HG03558 (cell line): ENCODE measurements around the gene SECISBP2L.

Source experiments
- ATAC-seq: cut with Tn5 transposase; IDR thresholded peaks from one replicate; pipeline ENCODE4 v1.9.1; 2021; ENCODE audit warnings: moderate number of reproducible peaks; ENCODE audit not compliant: unreplicated experiment; ENCODE audit errors: extremely low read depth

SECISBP2L gene

DNA sequence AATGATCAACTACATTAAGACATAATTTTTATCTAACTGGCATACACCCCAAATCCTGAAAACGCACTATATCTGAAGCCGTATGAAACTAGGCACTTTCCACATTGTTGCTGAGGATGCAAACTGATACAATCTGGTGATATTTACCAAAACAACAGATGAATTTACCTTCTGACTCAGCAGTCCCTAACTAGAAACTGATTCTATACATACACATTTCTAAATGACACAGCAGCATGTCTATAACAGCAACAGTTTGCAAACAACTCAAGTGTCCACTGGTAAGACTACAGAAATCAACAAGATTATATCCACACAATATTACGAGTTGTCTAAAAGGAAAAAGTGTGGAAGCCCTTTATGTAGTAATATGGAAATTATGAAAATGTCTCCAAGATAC is 22.9 kb downstream of the SECISBP2L start:
- ATAC-seq: peak; percentile 48

GRCh38 chr15:49015896-49016295 is 30.4 kb downstream of the SECISBP2L start:
- no peak for ATAC-seq

- no peak for ATAC-seq
Measured at GRCh38 chr15:48999314-48999713, 46.9 kb downstream of the SECISBP2L start.

GRCh38 chr15:48996276-48996675 is 50.0 kb downstream of the SECISBP2L start:
- no peak for ATAC-seq

- ATAC-seq: no peak
Measured at GRCh38 chr15:48993380-48993779, 52.9 kb downstream of the SECISBP2L start.

- ATAC-seq: no peak
Measured at GRCh38 chr15:48992545-48992944, 53.7 kb downstream of the SECISBP2L start.

GRCh38 chr15:48992096-48992495 is 54.1 kb downstream of the SECISBP2L start:
- ATAC-seq: no peak

DNA sequence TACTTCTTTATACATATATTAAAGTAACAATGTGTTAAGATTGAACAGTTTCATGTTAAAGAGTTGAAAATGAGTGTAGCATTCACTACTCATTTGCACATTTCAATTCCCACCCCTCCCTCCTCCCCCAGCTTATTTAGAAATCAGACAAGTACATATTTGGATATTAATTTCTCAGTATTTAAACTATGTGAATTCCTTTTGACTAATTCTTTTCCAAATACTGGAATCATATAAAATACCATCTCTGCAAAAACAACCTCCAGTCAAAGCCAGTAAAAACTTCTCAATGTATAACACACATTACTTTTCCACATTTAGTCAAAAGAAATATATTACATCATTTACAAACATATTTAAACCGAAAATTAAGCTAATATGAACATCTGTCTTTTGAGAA is 57.1 kb downstream of the SECISBP2L start:
- ATAC-seq: no peak

DNA sequence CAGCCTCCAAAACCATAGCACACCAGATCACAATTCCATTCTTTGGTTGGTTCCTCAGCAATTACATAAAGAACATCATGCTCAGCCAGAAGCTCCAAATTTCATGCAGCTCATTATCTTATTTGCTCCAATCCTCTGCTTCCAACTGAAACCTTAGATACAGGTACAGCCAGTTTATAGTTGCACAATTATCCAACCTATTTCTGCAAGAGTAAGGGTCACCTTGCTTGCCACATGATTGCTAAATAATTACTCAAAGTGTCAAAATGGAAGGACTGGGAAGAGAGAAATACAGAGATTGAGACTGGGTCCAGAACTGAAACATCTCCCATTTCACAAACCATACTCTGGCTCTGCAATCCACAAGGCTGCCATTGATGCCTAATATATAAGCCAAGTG is 59.1 kb downstream of the SECISBP2L start:
- ATAC-seq: no peak

- ATAC-seq: no peak
Measured at GRCh38 chr15:48986240-48986639, 60.0 kb downstream of the SECISBP2L start.

GRCh38 chr15:48985516-48985915 is 60.7 kb downstream of the SECISBP2L start:
- no peak for ATAC-seq

DNA sequence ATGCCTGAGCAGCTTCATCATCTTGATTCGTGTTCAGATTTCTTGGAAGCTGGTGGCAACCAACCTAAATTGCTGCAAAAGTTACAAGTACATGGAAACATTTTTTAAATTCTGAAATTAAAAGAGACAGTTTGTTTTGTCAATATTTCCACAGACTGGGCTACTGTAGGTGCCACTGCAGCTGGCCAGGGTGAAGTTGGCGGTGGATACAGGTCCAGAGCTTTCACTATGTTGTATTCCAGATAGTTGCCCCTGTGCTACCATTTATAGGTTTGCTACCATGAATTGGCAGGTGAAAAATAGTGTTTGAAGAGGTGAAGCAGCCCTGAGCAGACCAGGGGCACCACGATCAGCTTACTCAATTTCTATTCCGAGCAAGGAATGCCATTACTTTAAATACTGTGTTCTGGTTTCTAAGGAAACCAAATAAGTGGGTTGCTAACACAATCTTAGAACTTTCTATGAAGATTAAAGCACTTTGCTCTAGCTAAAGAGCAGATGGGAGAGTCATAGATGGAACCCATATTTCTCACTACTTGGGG is 61.4 kb downstream of the SECISBP2L start:
- no peak for ATAC-seq

- ATAC-seq: no peak
Measured at GRCh38 chr15:48984021-48984710, 62.1 kb downstream of the SECISBP2L start.

DNA sequence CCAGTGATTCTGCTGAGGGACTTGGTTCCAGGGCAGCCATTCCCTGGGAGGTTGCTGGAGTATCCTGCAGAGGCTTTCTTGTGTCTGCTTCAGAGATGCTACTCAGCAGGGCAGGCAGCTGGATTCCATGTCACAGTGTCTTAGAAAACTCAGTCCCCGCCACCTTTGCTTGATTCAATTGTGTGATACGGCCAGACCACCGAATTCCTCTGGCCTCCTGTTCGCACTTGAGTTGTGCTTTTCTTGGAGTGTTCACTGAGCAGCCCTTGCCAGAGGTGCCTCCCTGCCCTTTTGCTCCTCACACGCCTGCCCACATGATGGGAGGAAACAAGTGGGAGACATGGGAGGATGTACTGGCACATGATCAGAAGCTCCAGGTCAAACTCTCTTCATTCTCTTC is 62.9 kb downstream of the SECISBP2L start:
- no peak for ATAC-seq

DNA sequence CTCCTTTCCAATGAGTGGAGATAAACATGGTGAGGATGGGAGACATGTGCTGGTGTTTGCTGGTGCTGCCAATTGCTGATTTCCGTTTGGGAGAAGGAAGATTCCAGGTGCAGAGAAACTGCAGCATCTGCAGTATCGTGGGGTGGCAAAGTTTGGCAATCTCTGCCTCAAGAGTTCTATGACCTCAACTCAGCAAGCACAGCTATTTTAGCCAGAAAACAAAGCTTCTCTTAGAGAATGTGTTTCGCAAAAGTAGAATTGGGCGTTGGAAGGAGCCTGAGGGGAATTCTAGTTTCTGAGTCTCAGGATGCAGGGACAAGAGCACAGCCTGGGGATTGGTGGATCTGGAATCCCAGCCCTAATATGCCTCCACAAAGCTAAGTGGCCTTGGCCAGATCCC is 64.3 kb downstream of the SECISBP2L start:
- ATAC-seq: no peak

DNA sequence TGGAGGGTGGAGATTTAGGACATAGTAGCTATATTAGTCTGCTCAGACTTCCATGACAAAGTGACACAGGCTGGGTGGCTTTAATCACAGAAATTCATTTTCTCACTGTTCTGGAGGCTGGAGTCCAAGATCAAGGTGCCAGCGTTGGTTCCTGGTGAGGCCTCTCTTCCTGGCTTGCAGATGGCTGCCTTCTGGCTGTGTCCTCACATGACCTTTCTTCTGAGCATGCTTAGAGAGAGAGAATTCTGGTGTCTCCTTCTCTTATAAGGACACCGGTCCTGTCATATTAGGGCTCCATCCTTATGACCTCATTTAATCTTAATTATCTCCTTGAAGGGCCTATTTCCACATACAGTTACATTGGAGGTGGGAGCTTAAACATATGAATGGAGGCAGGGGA is 67.6 kb downstream of the SECISBP2L start:
- no peak for ATAC-seq

DNA sequence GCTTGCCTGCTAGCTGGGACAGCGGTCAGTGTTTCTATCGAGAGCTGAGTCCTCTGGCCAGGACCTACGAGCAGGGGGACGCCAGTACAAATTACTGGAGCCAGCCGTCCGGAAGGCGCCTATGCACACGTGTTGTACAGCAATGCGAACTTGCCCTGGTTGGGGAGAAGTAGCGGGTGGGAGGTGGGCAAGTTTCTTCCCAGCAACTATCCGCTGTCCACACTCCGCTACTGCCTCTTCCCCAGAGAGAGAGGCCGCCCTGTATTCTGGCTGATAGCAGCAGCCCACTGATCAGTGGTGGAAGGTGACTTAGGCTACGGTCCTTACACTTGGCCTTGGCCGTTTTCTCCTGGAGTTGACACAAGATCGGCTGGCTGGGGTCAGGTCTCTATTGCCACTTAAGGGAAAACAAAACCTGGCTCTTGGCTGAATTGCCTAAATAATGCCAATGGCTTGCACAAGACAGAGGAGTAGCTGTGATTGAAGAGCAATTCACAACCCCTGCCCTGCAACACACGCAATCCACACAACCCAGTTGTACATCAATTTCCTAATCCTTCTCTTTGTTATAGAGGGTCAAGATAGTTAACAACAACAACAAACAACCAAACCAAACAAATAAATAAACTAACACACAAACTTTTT is 69.7 kb downstream of the SECISBP2L start:
- no peak for ATAC-seq

DNA sequence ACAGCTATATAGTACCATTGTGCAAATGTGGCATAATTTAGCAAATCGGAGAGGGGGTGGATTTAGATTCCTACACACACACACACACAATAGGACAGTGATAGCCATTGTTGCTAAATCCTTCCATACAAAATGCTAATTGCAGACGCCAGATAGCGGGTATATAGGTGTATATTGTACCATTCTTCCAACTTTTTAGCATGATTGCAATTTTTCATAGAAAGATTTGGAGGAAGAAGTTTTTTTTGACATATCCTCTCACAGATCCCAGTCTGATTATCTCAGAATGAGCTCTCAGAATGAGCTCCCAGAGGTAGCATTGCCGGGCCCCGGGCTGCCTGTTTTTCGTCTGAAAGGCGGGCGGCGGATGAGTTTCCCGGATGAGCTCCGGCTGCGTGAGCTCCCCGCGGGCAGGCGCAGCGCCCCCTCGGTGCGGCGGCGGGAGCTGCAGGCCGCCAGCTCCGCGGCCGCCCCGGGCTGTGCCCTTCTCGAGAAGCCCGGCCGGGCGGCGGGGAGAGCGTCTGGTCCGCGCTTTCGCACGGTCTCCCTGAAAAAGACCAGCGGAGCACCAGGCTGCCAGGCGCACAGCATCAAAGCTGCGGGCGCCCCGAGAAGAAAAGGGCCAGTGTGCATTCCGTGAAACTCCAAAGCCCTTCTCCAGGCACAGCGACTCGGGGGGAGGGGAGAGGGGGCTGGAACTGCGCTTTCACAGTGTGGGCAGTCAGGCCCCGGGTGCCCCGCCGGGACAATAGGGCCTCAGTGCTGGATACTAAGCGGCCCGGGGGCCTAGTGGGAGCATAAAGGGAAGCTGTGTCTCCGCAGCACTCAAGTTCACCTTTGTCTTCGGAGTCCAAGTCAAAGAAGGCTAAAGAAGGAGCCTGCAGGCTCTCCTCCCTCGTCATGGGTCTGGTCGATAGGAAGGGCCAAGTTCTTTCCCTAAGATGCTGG is 70.5 kb downstream of the SECISBP2L start:
- peak; percentile 74 for ATAC-seq

DNA sequence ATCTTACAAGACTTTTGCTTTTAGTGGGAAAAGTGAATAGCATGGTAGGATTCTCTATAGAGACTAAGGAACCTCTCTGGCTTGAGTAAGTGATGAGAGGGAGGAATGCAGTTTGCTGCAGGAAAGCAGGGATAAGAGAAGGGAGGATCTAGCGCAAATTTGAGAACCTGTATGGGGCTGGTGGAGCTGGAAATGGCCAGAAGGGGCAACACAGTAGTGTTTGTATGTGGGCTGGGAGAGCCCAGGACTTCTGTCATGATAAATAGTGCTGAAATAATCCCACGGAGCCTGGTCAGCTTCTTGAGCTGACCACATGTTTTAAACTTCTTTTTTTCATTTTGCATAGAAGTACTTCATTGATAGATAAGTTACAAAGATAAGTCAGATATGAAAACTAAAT is 71.4 kb downstream of the SECISBP2L start:
- no peak for ATAC-seq

DNA sequence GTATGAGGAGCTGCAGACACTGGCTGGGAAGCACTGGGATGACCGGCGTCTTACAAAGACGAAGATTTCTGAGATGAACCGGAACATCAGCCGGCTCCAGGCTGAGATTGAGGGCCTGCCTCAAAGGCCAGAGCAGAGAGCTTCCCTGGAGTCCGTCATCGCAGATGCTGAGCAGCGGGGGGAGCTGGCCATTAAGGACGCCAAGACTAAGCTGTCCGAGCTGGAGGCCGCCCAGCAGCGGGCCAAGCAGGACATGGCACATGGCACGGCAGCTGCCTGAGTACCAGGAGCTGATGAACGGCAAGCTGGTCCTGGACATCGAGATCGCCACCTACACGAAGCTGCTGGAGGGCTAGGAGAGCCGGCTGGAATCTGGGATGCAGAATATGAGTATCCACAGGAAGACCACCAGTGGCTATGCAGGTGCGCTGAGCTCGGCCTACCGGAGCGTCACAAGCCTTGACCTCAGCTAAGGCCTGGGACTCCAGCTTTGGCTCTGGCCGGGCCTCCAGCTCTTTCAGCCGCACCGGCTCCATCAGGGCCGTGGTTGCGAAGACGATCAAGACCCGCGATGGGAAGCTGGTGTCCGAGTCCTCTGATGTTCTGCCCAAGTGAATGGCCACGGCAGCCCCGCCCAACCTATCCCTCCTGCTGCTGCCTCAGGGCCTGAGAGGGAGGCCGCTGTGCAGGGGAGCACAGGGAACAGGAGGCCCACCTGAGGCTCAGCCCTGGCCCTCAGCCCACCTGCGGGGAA is 73.3 kb downstream of the SECISBP2L start:
- no peak for ATAC-seq
